ENCODE measurements around the gene NTPCR.
"Not testable (repeated sequence)": the region's sequence is repeated elsewhere in the genome, so short reads cannot be mapped to it uniquely, and the experiment has no call there.

Gene NTPCR

DNA sequence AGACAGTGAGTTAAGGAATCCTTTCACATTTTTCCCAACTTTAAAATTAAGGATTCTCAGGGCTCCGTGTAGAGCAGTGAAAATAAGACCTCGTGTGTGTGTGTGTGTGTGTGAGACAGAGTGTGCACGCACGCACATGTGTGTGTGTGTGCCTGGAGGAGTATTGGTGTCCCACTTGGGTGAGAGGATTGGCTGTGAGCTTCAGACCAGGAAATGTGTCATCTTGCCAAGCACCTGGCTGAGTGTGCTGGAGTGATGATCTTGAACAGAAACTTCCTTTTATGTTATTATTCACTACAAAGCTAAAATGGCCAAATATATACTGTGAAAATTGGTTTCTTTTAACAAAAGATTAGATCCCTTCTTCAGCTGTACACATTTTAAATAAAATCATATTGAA lies 35.2 kb upstream of the NTPCR start:
- no peak overlapping the region for H3K27ac Mint-ChIP-seq
- H3K27me3 Mint-ChIP-seq = no peaks in the 10 kb centered on the region
- CTCF ChIA-PET = interaction anchor here (1.0 kb wide), 1 partner anchor 9 kb away, joined by 3 read pairs; no protein-coding TSS in a partner anchor
- H3K4me1 Mint-ChIP-seq = peaks cover 10% of the 10 kb centered on the region
- H3K9me3 Mint-ChIP-seq = peaks cover 3% of the 10 kb centered on the region
- no peak overlapping the region for H3K4me3 Mint-ChIP-seq
- DNase-seq = no peak
- H3K36me3 Mint-ChIP-seq = peaks cover 8% of the 10 kb centered on the region

- CTCF ChIA-PET = no interaction called here
- no peak for DNase-seq
- no peak overlapping the region for H3K4me3 Mint-ChIP-seq
- peaks cover 5% of the 10 kb centered on the region for H3K9me3 Mint-ChIP-seq
- H3K27ac Mint-ChIP-seq = no peak overlapping the region
- peaks cover 8% of the 10 kb centered on the region for H3K36me3 Mint-ChIP-seq
- peaks cover 8% of the 10 kb centered on the region for H3K4me1 Mint-ChIP-seq
- no peaks in the 10 kb centered on the region for H3K27me3 Mint-ChIP-seq
Observed at GRCh38 chr1:232917053-232917452, 33.4 kb upstream of the NTPCR start.

DNA sequence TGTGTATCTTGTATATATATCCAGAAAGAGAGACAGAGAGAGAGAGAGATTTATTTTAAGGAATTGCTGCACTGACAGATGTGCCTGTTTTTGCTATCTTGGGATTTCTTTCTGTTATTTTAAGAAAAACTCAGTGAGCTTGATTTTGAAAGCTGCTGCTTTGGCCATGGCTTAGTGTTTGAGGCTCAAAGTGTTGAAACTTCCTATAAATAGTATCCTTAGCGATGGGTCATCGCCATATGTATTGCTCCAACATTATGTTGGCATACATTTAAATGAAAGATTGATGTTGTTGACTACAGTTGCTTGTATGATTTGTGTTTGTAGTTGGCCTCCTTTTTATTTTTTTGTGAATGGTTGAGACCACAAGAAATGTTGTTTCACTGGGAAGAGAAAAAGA lies 29.0 kb upstream of the NTPCR start:
- Mint-ChIP-seq H3K27me3 (no peaks in the 10 kb centered on the region), H3K36me3 (peaks cover 9% of the 10 kb centered on the region), H3K9me3 (peaks cover 8% of the 10 kb centered on the region), H3K4me3 (no peak overlapping the region), H3K27ac (no peak overlapping the region), H3K4me1 (peaks cover 49% of the 10 kb centered on the region)
- DNase-seq = no peak
- CTCF ChIA-PET = no interaction called here

- H3K27me3 Mint-ChIP-seq = no peaks in the 10 kb centered on the region
- no peak for DNase-seq
- H3K9me3 Mint-ChIP-seq = peaks cover 12% of the 10 kb centered on the region
- H3K36me3 Mint-ChIP-seq = peaks cover 7% of the 10 kb centered on the region
- H3K4me3 Mint-ChIP-seq = no peak overlapping the region
- H3K4me1 Mint-ChIP-seq = peaks cover 49% of the 10 kb centered on the region
- CTCF ChIA-PET = no interaction called here
- H3K27ac Mint-ChIP-seq = peak overlapping the region; percentile 99
Observed at GRCh38 chr1:232922485-232922884, 27.9 kb upstream of the NTPCR start.

DNA sequence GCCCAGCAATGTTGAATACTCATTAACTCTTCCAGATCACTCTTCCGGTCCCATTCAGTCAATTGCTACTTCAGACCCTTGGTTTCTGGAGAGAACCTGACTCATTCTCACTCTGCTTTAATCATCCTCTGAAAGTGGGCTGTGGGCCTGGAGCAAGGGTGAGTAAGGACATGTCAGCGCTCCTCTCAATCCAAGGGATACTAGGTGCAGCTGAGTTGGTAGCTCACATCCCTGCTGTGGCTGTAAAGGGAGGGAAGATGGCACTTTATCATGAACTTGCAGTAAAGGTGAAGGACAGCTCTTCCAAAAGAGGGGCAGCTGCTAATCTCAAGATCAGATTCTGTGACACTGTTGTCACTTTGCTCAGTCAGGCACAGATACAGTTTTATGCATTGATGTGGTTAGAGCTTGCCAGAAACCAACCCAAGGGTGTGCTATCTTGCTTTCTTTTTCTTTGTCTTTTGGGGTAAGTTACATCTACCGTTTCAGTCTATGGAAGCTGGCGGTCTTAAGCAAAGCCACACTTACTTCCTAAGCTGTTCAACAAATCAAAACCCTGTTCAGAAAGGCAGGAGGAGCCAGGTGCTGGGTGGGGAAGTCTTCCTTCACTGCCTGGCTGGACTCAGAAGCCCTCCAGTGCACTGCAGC lies 26.5 kb upstream of the NTPCR start:
- H3K27me3 Mint-ChIP-seq = no peaks in the 10 kb centered on the region
- peak overlapping the region; percentile 60 for H3K4me3 Mint-ChIP-seq
- CTCF ChIA-PET = interaction anchor here (0.9 to 3.4 kb wide), 3 partner anchors 8 to 34 kb away, joined by 3 to 16 read pairs (median 3); no protein-coding TSS in a partner anchor
- H3K36me3 Mint-ChIP-seq = peaks cover 5% of the 10 kb centered on the region
- H3K9me3 Mint-ChIP-seq = peaks cover 10% of the 10 kb centered on the region
- peak overlapping the region; percentile 99 for H3K27ac Mint-ChIP-seq
- peaks cover 49% of the 10 kb centered on the region for H3K4me1 Mint-ChIP-seq
- DNase-seq = peak; percentile 75

- no peak for DNase-seq
- peaks cover 8% of the 10 kb centered on the region for H3K9me3 Mint-ChIP-seq
- H3K4me1 Mint-ChIP-seq = peaks cover 49% of the 10 kb centered on the region
- no peaks in the 10 kb centered on the region for H3K27me3 Mint-ChIP-seq
- no peak overlapping the region for H3K4me3 Mint-ChIP-seq
- H3K27ac Mint-ChIP-seq = no peak overlapping the region
- CTCF ChIA-PET = interaction anchor here (3.4 kb wide), 1 partner anchor 27 kb away, joined by 16 read pairs; no protein-coding TSS in a partner anchor
- H3K36me3 Mint-ChIP-seq = peaks cover 2% of the 10 kb centered on the region
Observed at GRCh38 chr1:232924874-232925273, 25.5 kb upstream of the NTPCR start.

- no peak overlapping the region for H3K4me3 Mint-ChIP-seq
- CTCF ChIA-PET = interaction anchor here (3.4 kb wide), 1 partner anchor 26 kb away, joined by 16 read pairs; no protein-coding TSS in a partner anchor
- no peak for DNase-seq
- peaks cover 49% of the 10 kb centered on the region for H3K4me1 Mint-ChIP-seq
- peaks cover 8% of the 10 kb centered on the region for H3K9me3 Mint-ChIP-seq
- H3K27ac Mint-ChIP-seq = peak overlapping the region; percentile 58
- peaks cover 2% of the 10 kb centered on the region for H3K36me3 Mint-ChIP-seq
- H3K27me3 Mint-ChIP-seq = no peaks in the 10 kb centered on the region
Observed at GRCh38 chr1:232925421-232926220, 24.8 kb upstream of the NTPCR start.

DNA sequence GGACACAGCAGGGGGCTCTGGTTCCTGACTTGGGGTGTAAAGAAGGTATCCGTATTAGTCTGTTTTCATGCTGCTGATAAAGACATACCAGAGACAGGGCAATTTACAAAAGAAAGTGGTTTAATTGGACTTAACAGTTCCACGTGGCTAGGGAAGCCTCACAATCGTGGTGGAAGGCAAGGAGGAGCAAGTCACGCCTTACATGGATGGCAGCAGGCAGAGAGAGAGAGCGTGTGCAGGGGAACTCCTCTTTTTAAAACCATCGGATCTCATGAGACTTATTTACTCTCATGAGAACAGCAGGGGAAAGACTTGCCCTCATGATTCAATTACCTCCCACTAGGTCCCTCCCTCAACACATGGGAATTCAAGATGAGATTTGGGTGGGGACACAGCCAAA lies 23.2 kb upstream of the NTPCR start:
- peaks cover 40% of the 10 kb centered on the region for H3K4me1 Mint-ChIP-seq
- H3K9me3 Mint-ChIP-seq, DNase-seq, H3K27me3 Mint-ChIP-seq, H3K4me3 Mint-ChIP-seq, H3K36me3 Mint-ChIP-seq, H3K27ac Mint-ChIP-seq: not testable (repeated sequence)
- CTCF ChIA-PET = interaction anchor here (0.9 kb wide), 1 partner anchor 33 kb away, joined by 3 read pairs; no protein-coding TSS in a partner anchor

DNA sequence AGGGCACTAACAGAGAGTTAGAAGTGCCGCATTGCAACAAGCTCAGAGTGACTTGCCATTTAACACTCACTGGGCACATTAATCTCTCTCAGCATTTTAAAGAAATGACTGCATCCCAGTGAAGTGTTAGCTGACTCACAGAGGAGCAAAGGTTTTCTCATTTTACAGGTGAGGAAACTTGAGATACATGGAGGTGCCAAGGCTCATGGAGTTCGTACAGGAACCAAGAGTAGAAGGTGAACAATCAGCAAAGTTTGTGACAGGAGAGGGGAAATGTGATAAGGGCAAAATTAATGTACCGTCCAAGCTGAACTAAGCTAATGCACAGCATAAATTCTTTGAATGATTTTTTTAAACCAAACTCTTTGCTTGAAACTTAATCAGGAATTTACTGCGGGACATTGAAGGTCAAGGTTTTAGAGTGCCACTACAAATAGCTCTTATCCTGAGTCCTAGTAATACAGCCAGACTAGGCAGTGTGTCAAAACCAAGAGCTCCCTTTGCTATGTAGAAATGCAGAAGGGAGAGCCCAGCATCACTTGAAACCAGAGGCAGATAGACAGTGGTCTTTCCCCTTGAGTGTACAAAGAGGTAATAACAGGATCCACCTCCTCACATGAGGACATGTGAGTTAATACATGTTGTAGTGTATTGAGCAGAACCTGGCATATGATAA lies 22.4 kb upstream of the NTPCR start:
- Mint-ChIP-seq H3K27me3 (no peaks in the 10 kb centered on the region), H3K4me3 (no peak overlapping the region), H3K27ac (no peak overlapping the region), H3K4me1 (peaks cover 32% of the 10 kb centered on the region), H3K9me3 (peaks cover 6% of the 10 kb centered on the region), H3K36me3 (peaks cover 2% of the 10 kb centered on the region)
- no peak for DNase-seq
- CTCF ChIA-PET = interaction anchor here (0.9 to 1.1 kb wide), 3 partner anchors 17 to 34 kb away, joined by 3 read pairs; no protein-coding TSS in a partner anchor

DNA sequence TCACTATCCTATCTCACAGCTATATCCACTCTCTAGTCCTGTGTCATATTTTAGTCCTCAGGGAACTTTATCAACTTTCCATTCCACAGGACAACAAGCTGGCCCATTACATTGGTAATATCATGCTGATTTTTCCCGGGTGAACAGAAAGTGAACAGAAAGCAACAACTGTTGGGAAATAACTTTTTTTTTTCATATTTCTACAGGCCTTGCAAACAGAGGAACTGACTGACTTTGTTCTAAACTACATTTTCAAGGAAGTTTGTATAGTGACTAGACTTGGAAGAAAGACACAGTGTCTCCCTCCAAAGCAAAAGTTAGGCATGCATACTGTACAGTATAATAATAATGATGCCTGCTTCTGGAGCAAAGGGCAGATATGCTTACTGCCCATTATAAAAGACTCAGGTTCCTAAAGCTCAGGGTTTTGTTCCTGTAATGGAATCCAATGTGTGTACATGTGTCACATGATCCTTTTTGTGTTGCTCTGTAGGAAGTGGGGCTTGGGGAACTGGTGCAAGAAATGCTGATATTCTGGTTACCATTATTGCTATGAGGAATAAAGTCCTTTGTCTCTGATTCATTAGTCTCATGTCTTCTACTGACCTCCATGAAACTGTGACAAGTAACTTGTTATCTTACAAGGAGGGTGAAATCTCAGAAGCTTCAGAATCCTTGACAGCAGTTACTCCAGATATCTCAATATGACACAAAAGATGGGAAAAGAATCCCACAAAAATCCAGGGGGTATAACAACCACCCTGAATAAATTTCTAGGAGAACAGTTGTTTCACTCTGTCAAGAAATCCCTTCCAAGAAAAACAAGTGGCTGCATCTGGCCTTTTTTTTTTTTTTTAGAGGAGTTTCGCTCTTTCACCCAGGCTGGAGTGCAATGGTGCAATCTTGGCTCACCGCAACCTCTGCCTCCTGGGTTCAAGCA lies 17.7 kb upstream of the NTPCR start:
- no peak overlapping the region for H3K27ac Mint-ChIP-seq

DNA sequence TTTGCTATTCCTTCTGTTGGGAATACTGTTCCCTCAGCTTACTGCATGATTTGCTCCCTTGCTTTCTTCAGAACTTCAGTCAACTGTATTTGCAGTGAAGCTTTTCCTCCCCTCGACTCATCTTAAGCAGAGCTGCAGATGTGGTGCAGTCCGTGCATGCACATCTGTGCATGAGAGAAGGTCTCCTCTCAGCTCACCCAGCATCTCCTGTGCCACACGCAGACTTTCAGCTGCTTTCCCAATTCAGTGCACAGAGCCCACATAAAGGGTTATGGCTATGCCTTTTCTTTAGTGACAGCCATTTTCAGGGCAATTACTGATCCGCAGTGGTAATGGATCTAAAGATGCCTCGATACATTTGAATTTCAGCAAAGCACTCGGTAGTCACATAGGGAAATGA lies 13.5 kb upstream of the NTPCR start:
- no peak overlapping the region for H3K4me3 Mint-ChIP-seq
- CTCF ChIA-PET = no interaction called here
- DNase-seq = no peak
- no peak overlapping the region for H3K27ac Mint-ChIP-seq
- no peaks in the 10 kb centered on the region for H3K9me3 Mint-ChIP-seq
- no peaks in the 10 kb centered on the region for H3K4me1 Mint-ChIP-seq
- H3K27me3 Mint-ChIP-seq = peaks cover 12% of the 10 kb centered on the region
- H3K36me3 Mint-ChIP-seq = no peaks in the 10 kb centered on the region

More for the DNA sequence above, 17.7 kb upstream of the NTPCR start:
- Mint-ChIP-seq H3K27me3 (peaks cover 12% of the 10 kb centered on the region), H3K4me1 (no peaks in the 10 kb centered on the region), H3K4me3 (no peak overlapping the region), H3K36me3 (no peaks in the 10 kb centered on the region), H3K9me3 (no peaks in the 10 kb centered on the region)
- CTCF ChIA-PET = no interaction called here
- no peak for DNase-seq

- Mint-ChIP-seq H3K4me3 (no peak overlapping the region), H3K27ac (no peak overlapping the region), H3K36me3 (no peaks in the 10 kb centered on the region), H3K27me3 (peaks cover 12% of the 10 kb centered on the region), H3K4me1 (no peaks in the 10 kb centered on the region), H3K9me3 (no peaks in the 10 kb centered on the region)
- CTCF ChIA-PET = no interaction called here
- DNase-seq = no peak
Observed at GRCh38 chr1:232937741-232938375, 12.6 kb upstream of the NTPCR start.

DNA sequence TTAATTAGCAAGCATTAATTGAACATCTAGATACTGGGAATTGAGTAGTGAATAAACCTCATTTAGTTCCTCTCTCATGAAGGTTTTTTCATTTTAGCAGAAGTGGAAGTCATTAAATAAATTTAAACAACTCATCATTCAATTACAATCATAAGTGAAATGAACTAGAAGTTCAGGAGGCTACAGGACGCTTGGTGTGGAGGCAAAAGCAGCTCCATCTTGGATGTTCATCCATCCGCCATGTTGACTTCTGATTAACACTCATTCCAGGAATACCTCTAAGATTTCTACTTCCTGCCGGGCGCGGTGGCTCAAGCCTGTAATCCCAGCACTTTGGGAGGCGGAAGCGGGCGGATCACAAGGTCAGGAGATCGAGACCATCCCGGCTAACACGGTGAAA lies 11.5 kb upstream of the NTPCR start:
- Mint-ChIP-seq H3K36me3 (no peaks in the 10 kb centered on the region), H3K27ac (no peak overlapping the region), H3K4me1 (peaks cover 6% of the 10 kb centered on the region), H3K4me3 (no peak overlapping the region), H3K27me3 (peaks cover 12% of the 10 kb centered on the region), H3K9me3 (no peaks in the 10 kb centered on the region)
- CTCF ChIA-PET = no interaction called here
- DNase-seq = no peak
